T1000 (cell line): ENCODE measurements around the gene TMUB1.

ENCODE experiments used
- DNase-seq: peaks from one replicate; lab custom pipeline; 2025; ENCODE audit warnings: mixed read lengths; lab: John Stamatoyannopoulos, UW

TMUB1 gene

GRCh38 chr7:151068069-151068773, 15.1 kb downstream of the TMUB1 start:
- no peak for DNase-seq

- no peak for DNase-seq
Observed at GRCh38 chr7:151066273-151066974, 16.9 kb downstream of the TMUB1 start.

GRCh38 chr7:151065516-151065915, 17.8 kb downstream of the TMUB1 start:
- no peak for DNase-seq

- DNase-seq: no peak
Observed at GRCh38 chr7:151064993-151065392, 18.3 kb downstream of the TMUB1 start.

GRCh38 chr7:151064454-151064853, 18.8 kb downstream of the TMUB1 start:
- no peak for DNase-seq

- peak; percentile 29 for DNase-seq
Observed at GRCh38 chr7:151063212-151063561, 20.1 kb downstream of the TMUB1 start.

- peak; percentile 34 for DNase-seq
Observed at GRCh38 chr7:151062399-151063211, 20.7 kb downstream of the TMUB1 start.

GRCh38 chr7:151062111-151062398, 21.2 kb downstream of the TMUB1 start:
- DNase-seq: no peak

GRCh38 chr7:151061213-151062110, 21.8 kb downstream of the TMUB1 start:
- DNase-seq: no peak

- DNase-seq: no peak
Observed at GRCh38 chr7:151060416-151061212, 22.7 kb downstream of the TMUB1 start.

- DNase-seq: no peak
Observed at GRCh38 chr7:151060113-151060415, 23.2 kb downstream of the TMUB1 start.

- peak; percentile 66 for DNase-seq
Observed at GRCh38 chr7:151059367-151060112, 23.8 kb downstream of the TMUB1 start, which contains the start of gene SLC4A2. SLC4A2 (plus strand) TSS chr7:151059589; CDS start chr7:151061988, 2,399 bp downstream.

- DNase-seq: no peak
Observed at GRCh38 chr7:151058781-151059366, 24.4 kb downstream of the TMUB1 start.

GRCh38 chr7:151057989-151058780, 25.1 kb downstream of the TMUB1 start:
- DNase-seq: peak; percentile 95

GRCh38 chr7:151057506-151057988, 25.7 kb downstream of the TMUB1 start, which contains the start of gene CDK5:
CDK5 (minus strand) TSS chr7:151057897; CDS start chr7:151057848, 49 bp downstream.
- no peak for DNase-seq

GRCh38 chr7:151056666-151057505, 26.4 kb downstream of the TMUB1 start:
- no peak for DNase-seq

GRCh38 chr7:151056283-151056665, 27.0 kb downstream of the TMUB1 start:
- DNase-seq: no peak

- DNase-seq: no peak
Observed at GRCh38 chr7:151053751-151054150, 29.5 kb downstream of the TMUB1 start.
